ENCODE results near the gene ZNF425. TPM values are rescaled to one million over a fixed set of nuclear protein-coding genes. Genes with fewer than 3 reads are reported as not detected.
A peak's percentile ranks its signal among the peaks of the same experiment; 100 is the strongest.

Gene ZNF425
- total and polyA plus RNA-seq, 9 of the 15 experiments (the other 6 are each of a cell fraction or from before 2014, with no cell fraction given): 0.03 to 0.89 (median 0.54) TPM

GRCh38 chr7:149125189-149125862, 798 bp downstream of the ZNF425 start (continued):
- TF ChIP-seq, protein P1, sequence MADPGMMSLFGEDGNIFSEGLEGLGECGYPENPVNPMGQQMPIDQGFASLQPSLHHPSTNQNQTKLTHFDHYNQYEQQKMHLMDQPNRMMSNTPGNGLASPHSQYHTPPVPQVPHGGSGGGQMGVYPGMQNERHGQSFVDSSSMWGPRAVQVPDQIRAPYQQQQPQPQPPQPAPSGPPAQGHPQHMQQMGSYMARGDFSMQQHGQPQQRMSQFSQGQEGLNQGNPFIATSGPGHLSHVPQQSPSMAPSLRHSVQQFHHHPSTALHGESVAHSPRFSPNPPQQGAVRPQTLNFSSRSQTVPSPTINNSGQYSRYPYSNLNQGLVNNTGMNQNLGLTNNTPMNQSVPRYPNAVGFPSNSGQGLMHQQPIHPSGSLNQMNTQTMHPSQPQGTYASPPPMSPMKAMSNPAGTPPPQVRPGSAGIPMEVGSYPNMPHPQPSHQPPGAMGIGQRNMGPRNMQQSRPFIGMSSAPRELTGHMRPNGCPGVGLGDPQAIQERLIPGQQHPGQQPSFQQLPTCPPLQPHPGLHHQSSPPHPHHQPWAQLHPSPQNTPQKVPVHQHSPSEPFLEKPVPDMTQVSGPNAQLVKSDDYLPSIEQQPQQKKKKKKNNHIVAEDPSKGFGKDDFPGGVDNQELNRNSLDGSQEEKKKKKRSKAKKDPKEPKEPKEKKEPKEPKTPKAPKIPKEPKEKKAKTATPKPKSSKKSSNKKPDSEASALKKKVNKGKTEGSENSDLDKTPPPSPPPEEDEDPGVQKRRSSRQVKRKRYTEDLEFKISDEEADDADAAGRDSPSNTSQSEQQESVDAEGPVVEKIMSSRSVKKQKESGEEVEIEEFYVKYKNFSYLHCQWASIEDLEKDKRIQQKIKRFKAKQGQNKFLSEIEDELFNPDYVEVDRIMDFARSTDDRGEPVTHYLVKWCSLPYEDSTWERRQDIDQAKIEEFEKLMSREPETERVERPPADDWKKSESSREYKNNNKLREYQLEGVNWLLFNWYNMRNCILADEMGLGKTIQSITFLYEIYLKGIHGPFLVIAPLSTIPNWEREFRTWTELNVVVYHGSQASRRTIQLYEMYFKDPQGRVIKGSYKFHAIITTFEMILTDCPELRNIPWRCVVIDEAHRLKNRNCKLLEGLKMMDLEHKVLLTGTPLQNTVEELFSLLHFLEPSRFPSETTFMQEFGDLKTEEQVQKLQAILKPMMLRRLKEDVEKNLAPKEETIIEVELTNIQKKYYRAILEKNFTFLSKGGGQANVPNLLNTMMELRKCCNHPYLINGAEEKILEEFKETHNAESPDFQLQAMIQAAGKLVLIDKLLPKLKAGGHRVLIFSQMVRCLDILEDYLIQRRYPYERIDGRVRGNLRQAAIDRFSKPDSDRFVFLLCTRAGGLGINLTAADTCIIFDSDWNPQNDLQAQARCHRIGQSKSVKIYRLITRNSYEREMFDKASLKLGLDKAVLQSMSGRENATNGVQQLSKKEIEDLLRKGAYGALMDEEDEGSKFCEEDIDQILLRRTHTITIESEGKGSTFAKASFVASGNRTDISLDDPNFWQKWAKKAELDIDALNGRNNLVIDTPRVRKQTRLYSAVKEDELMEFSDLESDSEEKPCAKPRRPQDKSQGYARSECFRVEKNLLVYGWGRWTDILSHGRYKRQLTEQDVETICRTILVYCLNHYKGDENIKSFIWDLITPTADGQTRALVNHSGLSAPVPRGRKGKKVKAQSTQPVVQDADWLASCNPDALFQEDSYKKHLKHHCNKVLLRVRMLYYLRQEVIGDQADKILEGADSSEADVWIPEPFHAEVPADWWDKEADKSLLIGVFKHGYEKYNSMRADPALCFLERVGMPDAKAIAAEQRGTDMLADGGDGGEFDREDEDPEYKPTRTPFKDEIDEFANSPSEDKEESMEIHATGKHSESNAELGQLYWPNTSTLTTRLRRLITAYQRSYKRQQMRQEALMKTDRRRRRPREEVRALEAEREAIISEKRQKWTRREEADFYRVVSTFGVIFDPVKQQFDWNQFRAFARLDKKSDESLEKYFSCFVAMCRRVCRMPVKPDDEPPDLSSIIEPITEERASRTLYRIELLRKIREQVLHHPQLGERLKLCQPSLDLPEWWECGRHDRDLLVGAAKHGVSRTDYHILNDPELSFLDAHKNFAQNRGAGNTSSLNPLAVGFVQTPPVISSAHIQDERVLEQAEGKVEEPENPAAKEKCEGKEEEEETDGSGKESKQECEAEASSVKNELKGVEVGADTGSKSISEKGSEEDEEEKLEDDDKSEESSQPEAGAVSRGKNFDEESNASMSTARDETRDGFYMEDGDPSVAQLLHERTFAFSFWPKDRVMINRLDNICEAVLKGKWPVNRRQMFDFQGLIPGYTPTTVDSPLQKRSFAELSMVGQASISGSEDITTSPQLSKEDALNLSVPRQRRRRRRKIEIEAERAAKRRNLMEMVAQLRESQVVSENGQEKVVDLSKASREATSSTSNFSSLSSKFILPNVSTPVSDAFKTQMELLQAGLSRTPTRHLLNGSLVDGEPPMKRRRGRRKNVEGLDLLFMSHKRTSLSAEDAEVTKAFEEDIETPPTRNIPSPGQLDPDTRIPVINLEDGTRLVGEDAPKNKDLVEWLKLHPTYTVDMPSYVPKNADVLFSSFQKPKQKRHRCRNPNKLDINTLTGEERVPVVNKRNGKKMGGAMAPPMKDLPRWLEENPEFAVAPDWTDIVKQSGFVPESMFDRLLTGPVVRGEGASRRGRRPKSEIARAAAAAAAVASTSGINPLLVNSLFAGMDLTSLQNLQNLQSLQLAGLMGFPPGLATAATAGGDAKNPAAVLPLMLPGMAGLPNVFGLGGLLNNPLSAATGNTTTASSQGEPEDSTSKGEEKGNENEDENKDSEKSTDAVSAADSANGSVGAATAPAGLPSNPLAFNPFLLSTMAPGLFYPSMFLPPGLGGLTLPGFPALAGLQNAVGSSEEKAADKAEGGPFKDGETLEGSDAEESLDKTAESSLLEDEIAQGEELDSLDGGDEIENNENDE (IDR thresholded peaks at IDR 0.05; ENCODE audit: low read depth, low read length): peak; percentile 95
- 0 out of 6 replicates have a peak, but pooled peaks of 1 of the 3 experiments have one; percentile 29 for TF ChIP-seq CTCF (IDR thresholded peaks at IDR 0.05 in 2 of 3, conservative IDR thresholded peaks at IDR 0.05 in 1 of 3; ENCODE audit: insufficient read depth in 2 of 3, low read depth in 1 of 3, low read length in 3 of 3)
- TF ChIP-seq ZBTB7A (IDR thresholded peaks at IDR 0.05; ENCODE audit: borderline replicate concordance, control insufficient read depth, low read depth, low read length): peak; percentile 69; the same call in 1 of the 2 replicates
- TF ChIP-seq TGIF2 (CRISPR knock-in tag; IDR thresholded peaks at IDR 0.05): no peak
- TF ChIP-seq HDAC3 (IDR thresholded peaks at IDR 0.05; ENCODE audit: borderline replicate concordance, partially characterized antibody): no peak
- TF ChIP-seq PKNOX1 (IDR thresholded peaks at IDR 0.05): no peak
- TF ChIP-seq MBD2 (IDR thresholded peaks at IDR 0.05; ENCODE audit: borderline replicate concordance, low read depth): no peak
- no peak for TF ChIP-seq PPARD (CRISPR knock-in tag; IDR thresholded peaks at IDR 0.05)
- TF ChIP-seq TAF15 (IDR thresholded peaks at IDR 0.05; ENCODE audit: low read depth, low read length): no peak
- TF ChIP-seq HNRNPL (IDR thresholded peaks at IDR 0.05; ENCODE audit: low read depth, low read length): no peak

All from K562 (cell line).